Suprapubic skin (tissue), 4 donors: ENCODE data around the gene FKBP9. TPM values are rescaled to one million over a fixed set of nuclear protein-coding genes. Genes with fewer than 3 reads are reported as not detected.

Experiments used
- DNase-seq, 2 donors: peaks; one replicate each; pipeline ENCODE4 v3.0.0-alpha.2; 2019; ENCODE audit warnings: low spot score in 2 of 2
- H3K27ac ChIP-seq: fragments of 200-600 bp; sonication (generic); one replicate; pipeline ENCODE4 v1.5.1; 2019
- H3K27me3 ChIP-seq: fragments of 200-600 bp; sonication (generic); one replicate; pipeline ENCODE4 v1.5.1; 2019
- H3K36me3 ChIP-seq: fragments of 200-600 bp; sonication (generic); one replicate; pipeline ENCODE4 v1.5.1; 2019
- H3K4me1 ChIP-seq: fragments of 200-600 bp; sonication (generic); one replicate; pipeline ENCODE4 v1.5.1; 2019
- H3K4me3 ChIP-seq: fragments of 200-600 bp; sonication (generic); one replicate; pipeline ENCODE4 v1.5.1; 2019; ENCODE audit warnings: mild to moderate bottlenecking
- H3K9me3 ChIP-seq: fragments of 200-600 bp; sonication (generic); one replicate; pipeline ENCODE4 v1.5.1; 2019
- EP300 ChIP-seq: sonication (generic); formaldehyde crosslinking; IDR thresholded peaks from one replicate; pipeline ENCODE4 v1.6.1; 2017; ENCODE audit warnings: antibody characterized with exemption
- POLR2A ChIP-seq, 2 donors: fragments of 450-650 bp; IDR thresholded peaks; one replicate each; pipeline ENCODE4 v1.6.1; 2017; ENCODE audit warnings: antibody characterized with exemption in 2 of 2, mild to moderate bottlenecking in 2 of 2, moderate library complexity in 2 of 2
- POLR2AphosphoS5 ChIP-seq, 3 donors: sonication (generic); formaldehyde crosslinking; IDR thresholded peaks; one replicate each; pipeline ENCODE4 v1.6.1; 2017; ENCODE audit warnings: antibody characterized with exemption in 3 of 3
- WGBS: methylation state at CpG from one replicate; pipeline ENCODE4 v1.1.5; 2018; 5-methylcytosine and 5-hydroxymethylcytosine counted together
- total RNA-seq, 4 donors: library from RNA; depleted of rRNA; stranded (reverse); fragments of >200 nt; gene quantifications; one replicate each; pipeline ENCODE4 v1.1.0, GENCODE V29; 2016
- TF ChIP-seq, protein P1 (sequence below), 2 donors: fragments of 200-600 bp in 1 of 2; fragments of 450-650 bp in 1 of 2; sonication (generic) in 1 of 2; IDR thresholded peaks; one replicate each; pipeline ENCODE4 v1.5.1; 2016 to 2019; ENCODE audit warnings: antibody characterized with exemption in 2 of 2, mild to moderate bottlenecking in 1 of 2, moderate library complexity in 1 of 2

Gene FKBP9
- total RNA-seq, 4 donors from 2014 or later, result 79.7 to 131 (median 93.5) TPM

DNA sequence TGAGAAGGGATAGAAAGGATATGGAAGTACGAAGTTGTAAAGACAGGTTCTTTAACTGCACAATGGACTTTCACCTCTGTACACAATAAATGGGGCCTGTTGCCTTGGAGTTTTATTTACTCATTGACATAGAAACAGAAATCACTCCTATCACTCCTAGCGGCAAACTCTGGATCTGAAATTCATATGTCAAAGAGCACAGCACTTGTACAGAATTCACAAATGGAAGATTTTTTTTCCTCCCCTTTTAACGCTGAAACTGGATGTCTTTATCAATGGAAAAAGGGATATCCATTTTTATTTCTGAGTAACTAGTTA, 87.1 kb downstream of the FKBP9 start:
- H3K36me3 ChIP-seq, result no peaks in the 10 kb centered on the region
- peaks cover 42% of the 10 kb centered on the region for H3K4me1 ChIP-seq
- no peak for DNase-seq
- H3K9me3 ChIP-seq, result no peaks in the 10 kb centered on the region
- TF ChIP-seq EP300, result no peak
- H3K4me3 ChIP-seq, result no peak overlapping the region
- 43% methylated on average over 3 of the region's 3 CpGs for WGBS
- no peaks in the 10 kb centered on the region for H3K27me3 ChIP-seq
- peak overlapping the region; percentile 62 for H3K27ac ChIP-seq

DNA sequence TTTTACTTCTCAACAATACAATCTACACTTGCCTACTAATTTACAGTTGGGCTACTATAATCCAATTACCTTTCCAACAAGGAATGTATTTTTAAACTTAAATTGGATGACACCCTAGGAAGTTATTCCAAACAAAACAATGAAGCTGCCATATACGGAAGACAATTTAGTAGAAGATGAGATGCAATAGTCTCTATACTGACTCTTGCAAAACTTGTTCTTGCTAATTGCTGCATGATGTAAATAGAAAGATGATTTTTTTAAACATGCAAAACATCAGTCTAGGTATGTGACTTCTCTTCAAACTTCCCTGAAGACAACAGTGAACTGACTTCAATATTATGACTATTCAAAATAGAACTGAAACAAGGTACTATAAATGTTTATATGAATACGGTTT, 87.7 kb downstream of the FKBP9 start:
- TF ChIP-seq, protein P1, sequence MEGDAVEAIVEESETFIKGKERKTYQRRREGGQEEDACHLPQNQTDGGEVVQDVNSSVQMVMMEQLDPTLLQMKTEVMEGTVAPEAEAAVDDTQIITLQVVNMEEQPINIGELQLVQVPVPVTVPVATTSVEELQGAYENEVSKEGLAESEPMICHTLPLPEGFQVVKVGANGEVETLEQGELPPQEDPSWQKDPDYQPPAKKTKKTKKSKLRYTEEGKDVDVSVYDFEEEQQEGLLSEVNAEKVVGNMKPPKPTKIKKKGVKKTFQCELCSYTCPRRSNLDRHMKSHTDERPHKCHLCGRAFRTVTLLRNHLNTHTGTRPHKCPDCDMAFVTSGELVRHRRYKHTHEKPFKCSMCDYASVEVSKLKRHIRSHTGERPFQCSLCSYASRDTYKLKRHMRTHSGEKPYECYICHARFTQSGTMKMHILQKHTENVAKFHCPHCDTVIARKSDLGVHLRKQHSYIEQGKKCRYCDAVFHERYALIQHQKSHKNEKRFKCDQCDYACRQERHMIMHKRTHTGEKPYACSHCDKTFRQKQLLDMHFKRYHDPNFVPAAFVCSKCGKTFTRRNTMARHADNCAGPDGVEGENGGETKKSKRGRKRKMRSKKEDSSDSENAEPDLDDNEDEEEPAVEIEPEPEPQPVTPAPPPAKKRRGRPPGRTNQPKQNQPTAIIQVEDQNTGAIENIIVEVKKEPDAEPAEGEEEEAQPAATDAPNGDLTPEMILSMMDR (IDR thresholded peaks at IDR 0.05), result no peak
- no peak for TF ChIP-seq POLR2A (IDR thresholded peaks at IDR 0.05)
- TF ChIP-seq EP300, result no peak
- no peak for TF ChIP-seq POLR2AphosphoS5 (IDR thresholded peaks at IDR 0.05)
- peaks cover 43% of the 10 kb centered on the region for H3K4me1 ChIP-seq
- H3K36me3 ChIP-seq, result no peaks in the 10 kb centered on the region
- H3K27me3 ChIP-seq, result no peaks in the 10 kb centered on the region
- H3K4me3 ChIP-seq, result no peak overlapping the region
- no peak overlapping the region for H3K27ac ChIP-seq
- DNase-seq, result no peak
- WGBS, result 47% methylated on average over 2 of the region's 2 CpGs
- no peaks in the 10 kb centered on the region for H3K9me3 ChIP-seq

DNA sequence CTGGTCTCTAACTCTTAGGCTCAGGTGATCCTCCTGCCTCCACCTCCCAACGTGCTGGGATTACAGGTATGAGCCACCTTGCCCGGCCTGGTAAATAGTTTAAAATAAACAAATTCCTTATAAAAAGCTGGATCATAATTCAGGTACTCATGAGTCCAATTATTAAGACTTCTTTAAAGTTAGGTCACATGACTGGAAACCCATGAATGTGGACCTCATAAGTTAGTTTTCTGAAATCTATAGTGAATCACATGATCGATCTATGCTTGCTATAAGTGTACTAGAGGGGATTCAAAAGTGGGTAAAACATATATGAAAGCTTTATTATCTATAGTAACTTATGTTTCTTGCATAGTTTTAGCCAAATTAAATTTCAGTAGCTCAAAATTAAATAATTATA, 91.0 kb downstream of the FKBP9 start:
- no peaks in the 10 kb centered on the region for H3K9me3 ChIP-seq
- TF ChIP-seq EP300, result no peak
- TF ChIP-seq POLR2A (IDR thresholded peaks at IDR 0.05), result no peak
- no peak for TF ChIP-seq POLR2AphosphoS5 (IDR thresholded peaks at IDR 0.05)
- TF ChIP-seq, protein P1 (IDR thresholded peaks at IDR 0.05), result no peak
- H3K36me3 ChIP-seq, result no peaks in the 10 kb centered on the region
- H3K27ac ChIP-seq, result no peak overlapping the region
- WGBS, result 95% methylated on average over 3 of the region's 3 CpGs
- H3K27me3 ChIP-seq, result no peaks in the 10 kb centered on the region
- DNase-seq, result no peak
- peaks cover 33% of the 10 kb centered on the region for H3K4me1 ChIP-seq
- no peak overlapping the region for H3K4me3 ChIP-seq

DNA sequence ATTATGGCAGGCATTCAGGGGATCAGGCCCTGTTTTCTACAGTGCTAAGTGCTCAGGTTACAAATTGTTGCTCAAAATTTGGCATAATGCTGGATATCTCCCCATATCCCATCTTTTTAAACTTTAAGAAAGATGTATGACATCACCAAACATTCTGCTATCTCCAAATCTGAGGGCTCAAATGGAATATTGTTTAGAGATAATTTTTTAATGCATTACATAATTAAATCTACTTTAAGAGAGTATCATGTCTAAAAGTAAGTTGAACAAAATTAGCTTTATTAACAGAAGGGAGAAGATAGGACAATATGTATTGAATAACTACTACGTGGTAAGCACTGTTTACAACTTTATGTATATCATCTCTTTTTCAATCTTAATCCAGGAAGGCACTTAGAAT, 91.5 kb downstream of the FKBP9 start:
- TF ChIP-seq POLR2A (IDR thresholded peaks at IDR 0.05) (no peak), EP300 (no peak), POLR2AphosphoS5 (IDR thresholded peaks at IDR 0.05) (no peak)
- TF ChIP-seq, protein P1 (IDR thresholded peaks at IDR 0.05), result no peak
- Histone ChIP-seq H3K27ac (no peak overlapping the region), H3K4me1 (peaks cover 31% of the 10 kb centered on the region)

DNA sequence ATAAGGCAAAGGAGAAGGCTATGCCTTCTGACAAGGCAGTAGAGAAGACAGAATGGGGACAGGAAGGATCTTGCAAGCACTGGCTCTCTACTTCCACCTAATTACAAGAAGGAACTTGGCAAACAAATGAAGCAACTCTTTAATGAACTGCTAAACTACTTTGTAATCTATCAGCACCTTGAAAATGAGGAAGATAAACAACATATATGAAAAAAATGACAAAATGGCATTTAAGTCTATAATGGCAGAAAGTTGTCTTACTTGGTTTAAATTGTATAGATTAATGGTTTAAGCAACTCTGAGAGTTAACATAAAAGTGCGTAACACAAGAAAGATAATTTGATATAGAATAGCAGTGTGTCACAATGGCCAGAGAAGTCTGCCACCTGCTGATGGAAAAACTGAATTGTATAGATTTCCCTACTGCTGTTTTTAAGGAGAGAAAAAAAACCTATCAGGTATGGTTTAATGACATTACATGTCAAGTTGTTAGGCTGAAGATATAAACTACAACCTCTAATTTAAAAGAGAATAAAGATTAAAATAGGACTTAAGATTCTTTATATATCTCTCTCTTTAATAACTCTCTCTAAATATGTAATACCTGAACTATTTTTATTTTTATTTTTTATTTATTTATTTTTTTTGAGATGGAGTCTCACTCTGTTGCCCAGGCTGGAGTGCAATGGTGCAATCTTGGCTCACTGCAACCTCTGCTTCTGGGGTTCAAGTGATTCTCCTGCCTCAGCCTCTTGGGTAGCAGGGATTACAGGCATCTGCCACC, 93.5 kb downstream of the FKBP9 start:
- no peaks in the 10 kb centered on the region for H3K27me3 ChIP-seq
- TF ChIP-seq, protein P1 (IDR thresholded peaks at IDR 0.05), result peak; percentile 47 to 51
- no peak for TF ChIP-seq POLR2AphosphoS5 (IDR thresholded peaks at IDR 0.05)
- no peaks in the 10 kb centered on the region for H3K36me3 ChIP-seq
- no peaks in the 10 kb centered on the region for H3K9me3 ChIP-seq
- H3K27ac ChIP-seq, result peak overlapping the region; percentile 60
- DNase-seq, result no peak
- WGBS, result 18% methylated on average over 1 of the region's 1 CpG
- peaks cover 20% of the 10 kb centered on the region for H3K4me1 ChIP-seq
- H3K4me3 ChIP-seq, result no peak overlapping the region

More for the DNA sequence above, 91.5 kb downstream of the FKBP9 start:
- H3K36me3 ChIP-seq, result no peaks in the 10 kb centered on the region
- WGBS, result 97% methylated on average over 1 of the region's 1 CpG
- H3K9me3 ChIP-seq, result no peaks in the 10 kb centered on the region
- no peak for DNase-seq
- no peak overlapping the region for H3K4me3 ChIP-seq
- no peaks in the 10 kb centered on the region for H3K27me3 ChIP-seq

DNA sequence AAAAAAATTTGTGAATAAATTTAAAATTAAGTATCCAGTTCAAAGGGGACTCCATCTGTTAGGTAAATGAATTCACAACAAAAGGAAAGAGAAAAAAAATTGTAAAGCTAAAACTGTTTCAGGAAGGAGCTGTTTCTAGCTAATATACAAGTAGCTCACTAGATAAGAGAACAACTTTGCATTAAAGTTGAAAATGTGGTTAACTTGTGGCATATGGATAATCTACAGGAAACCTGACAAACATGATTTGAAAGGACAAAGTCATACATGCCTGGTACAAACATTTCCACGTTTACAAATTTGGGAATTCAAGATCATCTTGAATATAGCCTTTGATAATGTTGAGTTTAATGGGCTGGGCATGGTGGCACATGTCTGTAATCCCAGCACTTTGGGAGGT, 96.5 kb downstream of the FKBP9 start:
- H3K27ac ChIP-seq, result no peak overlapping the region
- no peak for DNase-seq
- no peaks in the 10 kb centered on the region for H3K9me3 ChIP-seq
- H3K4me3 ChIP-seq, result no peak overlapping the region
- TF ChIP-seq POLR2A (IDR thresholded peaks at IDR 0.05) (no peak), POLR2AphosphoS5 (IDR thresholded peaks at IDR 0.05) (no peak), EP300 (no peak)
- TF ChIP-seq, protein P1 (IDR thresholded peaks at IDR 0.05), result no peak
- no peaks in the 10 kb centered on the region for H3K36me3 ChIP-seq
- no peaks in the 10 kb centered on the region for H3K27me3 ChIP-seq
- H3K4me1 ChIP-seq, result peaks cover 21% of the 10 kb centered on the region
- 29% methylated on average over 1 of the region's 1 CpG for WGBS
